CD14-positive monocyte (primary cell): ENCODE measurements around the gene SNX13. TPM values are rescaled to one million over a fixed set of nuclear protein-coding genes. Genes with fewer than 3 reads are reported as not detected.

Experiments used
- DNase-seq, 3 donors: peaks; one replicate each; pipeline ENCODE4 v3.0.0-alpha.2; 2011 to 2022
- H2AFZ ChIP-seq: 2 replicates; pipeline ENCODE4 v1.6.0; 2012; ENCODE audit warnings: mild to moderate bottlenecking, low read depth, low read length, inconsistent platforms; ENCODE audit not compliant: insufficient read depth, poor library complexity, severe bottlenecking
- H3K27ac ChIP-seq, 2 donors: 1 replicate in 1 of 2; 2 replicates in 1 of 2; pipeline ENCODE4 v1.5.1; 2012 to 2013; ENCODE audit warnings: low read length in 2 of 2, control low read depth in 1 of 2, inconsistent platforms in 1 of 2, low read depth in 1 of 2, mild to moderate bottlenecking in 1 of 2
- H3K27me3 ChIP-seq, 2 donors: one replicate each; pipeline versions ENCODE4 v1.6.0 to v1.6.1; 2011 to 2013; ENCODE audit warnings: low read length in 2 of 2; ENCODE audit not compliant: control insufficient read depth in 2 of 2, insufficient read depth in 2 of 2
- H3K36me3 ChIP-seq, 2 donors: replicated peaks in 1 of 2; 1 replicate in 1 of 2; 2 replicates in 1 of 2; pipeline versions ENCODE4 v1.5.1 to v1.6.1; 2012 to 2013; ENCODE audit warnings: low read length in 2 of 2, control low read depth in 1 of 2, inconsistent platforms in 1 of 2, mild to moderate bottlenecking in 1 of 2; ENCODE audit not compliant: insufficient read depth in 2 of 2, control insufficient read depth in 1 of 2
- H3K4me1 ChIP-seq, 2 donors: 1 replicate in 1 of 2; 2 replicates in 1 of 2; pipeline versions ENCODE4 v1.5.1 to v1.6.1; 2012 to 2013; ENCODE audit warnings: low read length in 2 of 2, control low read depth in 1 of 2, inconsistent platforms in 1 of 2, mild to moderate bottlenecking in 1 of 2, moderate library complexity in 1 of 2; ENCODE audit not compliant: insufficient read depth in 2 of 2, control insufficient read depth in 1 of 2
- H3K4me2 ChIP-seq: replicated peaks from 2 replicates; pipeline ENCODE3; 2012; ENCODE audit warnings: low read length, moderate library complexity, mild to moderate bottlenecking; ENCODE audit not compliant: poor library complexity, severe bottlenecking; ENCODE audit errors: extremely low read depth
- H3K4me3 ChIP-seq, 3 experiments: fragments of 200-600 bp in 1 of 3; sonication (generic) in 1 of 3; replicated peaks in 1 of 3; 1 replicate in 2 of 3; 2 replicates in 1 of 3; pipeline ENCODE4 v1.5.1; 2011 to 2013; ENCODE audit warnings: low read length in 3 of 3, mild to moderate bottlenecking in 3 of 3, control low read depth in 2 of 3, low read depth in 2 of 3, inconsistent platforms in 1 of 3, moderate library complexity in 1 of 3
- H3K79me2 ChIP-seq: 2 replicates; pipeline ENCODE4 v1.6.0; 2012; ENCODE audit warnings: mild to moderate bottlenecking, control low read depth, inconsistent platforms, low read length, moderate library complexity; ENCODE audit not compliant: insufficient read depth
- H3K9ac ChIP-seq: 2 replicates; pipeline ENCODE4 v1.6.0; 2017; ENCODE audit warnings: low read length, mild to moderate bottlenecking; ENCODE audit not compliant: insufficient read depth, poor library complexity, severe bottlenecking
- H3K9me3 ChIP-seq, 2 donors: replicated peaks in 1 of 2; 1 replicate in 1 of 2; 2 replicates in 1 of 2; pipeline versions ENCODE4 v1.5.1 to v1.6.1; 2012 to 2013; ENCODE audit warnings: low read length in 2 of 2, control low read depth in 1 of 2; ENCODE audit not compliant: control insufficient read depth in 1 of 2, insufficient read depth in 1 of 2
- H4K20me1 ChIP-seq: 2 replicates; pipeline ENCODE4 v1.6.0; 2012; ENCODE audit warnings: mild to moderate bottlenecking, low read length, control low read depth, moderate library complexity; ENCODE audit not compliant: insufficient read depth
- H3K27ac Mint-ChIP-seq, 7 donors: one replicate each; pipeline ENCODE4 v1.8.0; 2020; ENCODE audit warnings: mild to moderate bottlenecking in 7 of 7, mixed read lengths in 7 of 7, moderate library complexity in 6 of 7, inconsistent platforms in 2 of 7
- H3K27me3 Mint-ChIP-seq, 3 donors: one replicate each; pipeline ENCODE4 v1.8.0; 2021 to 2022; ENCODE audit warnings: low read depth in 3 of 3, mild to moderate bottlenecking in 3 of 3, mixed read lengths in 3 of 3, moderate library complexity in 3 of 3, inconsistent platforms in 1 of 3
- H3K36me3 Mint-ChIP-seq, 2 donors: one replicate each; pipeline ENCODE4 v1.8.0; 2020; ENCODE audit warnings: mixed read lengths in 2 of 2, inconsistent platforms in 1 of 2, mild to moderate bottlenecking in 1 of 2
- H3K4me1 Mint-ChIP-seq: one replicate; pipeline ENCODE4 v1.8.0; 2020; ENCODE audit warnings: mild to moderate bottlenecking, mixed read lengths
- H3K4me3 Mint-ChIP-seq, 2 donors: one replicate each; pipeline ENCODE4 v1.8.0; 2020; ENCODE audit warnings: mild to moderate bottlenecking in 2 of 2, mixed read lengths in 2 of 2, moderate library complexity in 1 of 2
- H3K9me3 Mint-ChIP-seq, 7 donors: one replicate each; pipeline ENCODE4 v1.8.0; 2020 to 2022; ENCODE audit warnings: mixed read lengths in 7 of 7, mild to moderate bottlenecking in 6 of 7, moderate library complexity in 6 of 7, inconsistent platforms in 2 of 7
- WGBS: methylation state at CpG from one replicate; pipeline ENCODE4 v1.1.5; 2013; ENCODE audit warnings: missing lambda C conversion rate; ENCODE audit not compliant: insufficient coverage; 5-methylcytosine and 5-hydroxymethylcytosine counted together
- intact Hi-C, 2 donors: fragments of 100-400 bp; cut with micrococcal nuclease; formaldehyde crosslinking; loops; one replicate each; pipeline versions ENCODE4 v1.15.0 to v1.15.1; 2023
- polyA plus RNA-seq, 3 donors: library from polyadenylated mRNA; depleted of rRNA in 1 of 3; unstranded in 2 of 3; stranded (reverse) in 1 of 3; fragments of 300-500 nt in 2 of 3; fragments of >200 nt in 1 of 3; fragmentation: Illumina TruSeq in 2 of 3; gene quantifications; 1 replicate in 2 of 3; 2 replicates in 1 of 3; pipeline ENCODE4 v1.2.3, GENCODE V29; 2012 to 2021
- TF ChIP-seq, protein P1 (sequence below): fragments of 200-600 bp; IDR thresholded peaks from one replicate; pipeline ENCODE4 v1.8.0; 2022; ENCODE audit warnings: antibody characterized with exemption, mild to moderate bottlenecking

SNX13 gene
- polyA plus RNA-seq, 3 donors: 12.1 to 31.3 (median 17.4) TPM

DNA sequence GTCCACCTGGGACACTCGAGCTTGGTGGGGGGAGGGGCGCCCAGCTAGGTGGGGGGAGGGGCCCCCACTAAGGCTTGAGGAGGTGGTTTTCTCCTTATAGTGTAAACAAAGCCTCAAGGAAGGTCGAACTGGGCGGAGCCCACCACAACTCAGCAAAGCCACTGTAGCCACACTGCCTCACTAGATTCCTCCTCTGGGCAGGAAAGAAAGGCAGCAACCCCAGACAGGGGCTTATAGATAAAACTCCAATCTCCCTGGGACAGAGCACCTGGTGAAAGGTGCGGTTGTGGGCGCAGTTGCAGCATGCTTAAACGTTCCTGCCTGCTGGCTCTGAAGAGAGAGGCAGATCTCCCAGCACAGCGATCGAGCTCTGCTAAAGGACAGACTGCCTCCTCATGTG lies 133.1 kb downstream of the SNX13 start:
- Histone ChIP-seq H3K9ac (no peak overlapping the region), H4K20me1 (no peaks in the 10 kb centered on the region), H3K79me2 (no peaks in the 10 kb centered on the region), H3K4me1 (no peaks in the 10 kb centered on the region), H3K27ac (no peak overlapping the region), H3K9me3 (peaks cover 0 to 2% of the 10 kb centered on the region in 2 donors), H2AFZ (no peak overlapping the region), H3K4me3 (no peak overlapping the region), H3K27me3 (no peaks in the 10 kb centered on the region), H3K4me2 (no peak overlapping the region), H3K36me3 (peaks cover 27 to 55% of the 10 kb centered on the region in 2 donors)
- peaks cover 3 to 10% (median 9%) of the 10 kb centered on the region in 7 donors for H3K9me3 Mint-ChIP-seq
- no peaks in the 10 kb centered on the region for H3K4me1 Mint-ChIP-seq
- TF ChIP-seq, protein P1, sequence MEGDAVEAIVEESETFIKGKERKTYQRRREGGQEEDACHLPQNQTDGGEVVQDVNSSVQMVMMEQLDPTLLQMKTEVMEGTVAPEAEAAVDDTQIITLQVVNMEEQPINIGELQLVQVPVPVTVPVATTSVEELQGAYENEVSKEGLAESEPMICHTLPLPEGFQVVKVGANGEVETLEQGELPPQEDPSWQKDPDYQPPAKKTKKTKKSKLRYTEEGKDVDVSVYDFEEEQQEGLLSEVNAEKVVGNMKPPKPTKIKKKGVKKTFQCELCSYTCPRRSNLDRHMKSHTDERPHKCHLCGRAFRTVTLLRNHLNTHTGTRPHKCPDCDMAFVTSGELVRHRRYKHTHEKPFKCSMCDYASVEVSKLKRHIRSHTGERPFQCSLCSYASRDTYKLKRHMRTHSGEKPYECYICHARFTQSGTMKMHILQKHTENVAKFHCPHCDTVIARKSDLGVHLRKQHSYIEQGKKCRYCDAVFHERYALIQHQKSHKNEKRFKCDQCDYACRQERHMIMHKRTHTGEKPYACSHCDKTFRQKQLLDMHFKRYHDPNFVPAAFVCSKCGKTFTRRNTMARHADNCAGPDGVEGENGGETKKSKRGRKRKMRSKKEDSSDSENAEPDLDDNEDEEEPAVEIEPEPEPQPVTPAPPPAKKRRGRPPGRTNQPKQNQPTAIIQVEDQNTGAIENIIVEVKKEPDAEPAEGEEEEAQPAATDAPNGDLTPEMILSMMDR: no peak
- no peaks in the 10 kb centered on the region for H3K27me3 Mint-ChIP-seq
- intact Hi-C loops: no loop called here
- H3K4me3 Mint-ChIP-seq: no peak overlapping the region
- peaks cover 74 to 81% of the 10 kb centered on the region in 2 donors for H3K36me3 Mint-ChIP-seq
- no peak for DNase-seq
- 97% methylated on average over 5 of the region's 9 CpGs for WGBS
- H3K27ac Mint-ChIP-seq: no peak overlapping the region

DNA sequence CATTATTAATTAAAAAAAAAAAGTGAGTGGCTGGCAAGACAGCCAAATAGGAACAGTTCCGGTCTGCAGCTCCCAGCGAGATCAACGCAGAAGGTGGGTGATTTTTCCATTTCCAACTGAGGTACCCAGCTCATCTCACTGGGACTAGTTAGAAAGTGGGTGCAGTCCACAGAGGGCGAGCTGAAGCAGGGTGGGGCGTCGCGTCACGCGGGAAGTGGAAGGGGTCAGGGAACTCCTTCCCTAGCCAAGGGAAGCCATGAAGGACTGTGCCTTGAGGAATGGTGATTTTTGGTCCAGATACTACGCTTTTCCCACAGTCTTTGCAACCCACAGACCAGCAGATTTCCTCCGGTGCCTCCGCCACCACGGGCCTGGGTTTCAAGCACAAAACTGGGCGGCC lies 133.7 kb downstream of the SNX13 start:
- Histone ChIP-seq H3K36me3 (peaks cover 30 to 55% of the 10 kb centered on the region in 2 donors), H3K9me3 (no peaks in the 10 kb centered on the region), H3K27me3 (no peaks in the 10 kb centered on the region), H3K4me2 (no peak overlapping the region), H3K79me2 (no peaks in the 10 kb centered on the region), H3K27ac (no peak overlapping the region), H3K4me1 (no peaks in the 10 kb centered on the region), H3K9ac (no peak overlapping the region), H3K4me3 (no peak overlapping the region), H4K20me1 (no peaks in the 10 kb centered on the region), H2AFZ (no peak overlapping the region)
- H3K36me3 Mint-ChIP-seq: peaks cover 72 to 81% of the 10 kb centered on the region in 2 donors
- 94% methylated on average over 7 of the region's 14 CpGs for WGBS
- no peak overlapping the region for H3K4me3 Mint-ChIP-seq
- TF ChIP-seq, protein P1: no peak
- H3K4me1 Mint-ChIP-seq: no peaks in the 10 kb centered on the region
- H3K9me3 Mint-ChIP-seq: peaks cover 0 to 5% (median 3%) of the 10 kb centered on the region in 7 donors
- no peak for DNase-seq
- H3K27ac Mint-ChIP-seq: peak overlapping the region in 1 of 7 donors; percentile 20
- no peaks in the 10 kb centered on the region for H3K27me3 Mint-ChIP-seq
- intact Hi-C loops: no loop called here
